HG03521 (cell line): Measurements from ENCODE around the gene PPP2R5B.

Experiments
- ATAC-seq: cut with Tn5 transposase; IDR thresholded peaks from one replicate; pipeline ENCODE4 v1.9.1; 2021; ENCODE audit warnings: mild to moderate bottlenecking, moderate library complexity; ENCODE audit not compliant: unreplicated experiment

Gene PPP2R5B

GRCh38 chr11:64923944-64924909 lies at the start of gene PPP2R5B:
Gene PPP2R5B, plus strand, starts transcription at chr11:64924689. Its CDS starts 1,046 bp downstream, at chr11:64925735.
- peak; percentile 75 for ATAC-seq

- no peak for ATAC-seq
Measured at GRCh38 chr11:64875369-64876228, 48.9 kb upstream of the PPP2R5B start.

- ATAC-seq = no peak
Measured at GRCh38 chr11:64876229-64876750, 48.2 kb upstream of the PPP2R5B start.

- ATAC-seq = no peak
Measured at GRCh38 chr11:64876835-64877341, 47.6 kb upstream of the PPP2R5B start.

GRCh38 chr11:64877390-64878222 lies 46.9 kb upstream of the PPP2R5B start:
- ATAC-seq = peak; percentile 3

- no peak for ATAC-seq
Measured at GRCh38 chr11:64878223-64878493, 46.3 kb upstream of the PPP2R5B start.

GRCh38 chr11:64878494-64879243 lies 45.8 kb upstream of the PPP2R5B start, which contains the start of gene EHD1:
Gene EHD1, minus strand, starts transcription at chr11:64878621. Its CDS starts 157 bp downstream, at chr11:64878464.
- ATAC-seq = peak; percentile 83

- ATAC-seq = no peak
Measured at GRCh38 chr11:64879244-64879900, 45.1 kb upstream of the PPP2R5B start.

- no peak for ATAC-seq
Measured at GRCh38 chr11:64880240-64881001, 44.1 kb upstream of the PPP2R5B start.

- no peak for ATAC-seq
Measured at GRCh38 chr11:64881476-64881875, 43.0 kb upstream of the PPP2R5B start.

GRCh38 chr11:64882243-64882642 lies 42.2 kb upstream of the PPP2R5B start:
- no peak for ATAC-seq

GRCh38 chr11:64883575-64883974 lies 40.9 kb upstream of the PPP2R5B start:
- ATAC-seq = no peak

- ATAC-seq = no peak
Measured at GRCh38 chr11:64884019-64884418, 40.5 kb upstream of the PPP2R5B start.

- no peak for ATAC-seq
Measured at GRCh38 chr11:64885367-64886286, 38.9 kb upstream of the PPP2R5B start.

- ATAC-seq = no peak
Measured at GRCh38 chr11:64887234-64887756, 37.2 kb upstream of the PPP2R5B start.

- ATAC-seq = peak; percentile 52
Measured at GRCh38 chr11:64887757-64888405, 36.6 kb upstream of the PPP2R5B start.

- no peak for ATAC-seq
Measured at GRCh38 chr11:64888406-64888728, 36.1 kb upstream of the PPP2R5B start.
